ENCODE results near the gene PPM1H.
"Not testable (repeated sequence)": the region's sequence is repeated elsewhere in the genome, so short reads cannot be mapped to it uniquely, and the experiment has no call there.

PPM1H gene

DNA sequence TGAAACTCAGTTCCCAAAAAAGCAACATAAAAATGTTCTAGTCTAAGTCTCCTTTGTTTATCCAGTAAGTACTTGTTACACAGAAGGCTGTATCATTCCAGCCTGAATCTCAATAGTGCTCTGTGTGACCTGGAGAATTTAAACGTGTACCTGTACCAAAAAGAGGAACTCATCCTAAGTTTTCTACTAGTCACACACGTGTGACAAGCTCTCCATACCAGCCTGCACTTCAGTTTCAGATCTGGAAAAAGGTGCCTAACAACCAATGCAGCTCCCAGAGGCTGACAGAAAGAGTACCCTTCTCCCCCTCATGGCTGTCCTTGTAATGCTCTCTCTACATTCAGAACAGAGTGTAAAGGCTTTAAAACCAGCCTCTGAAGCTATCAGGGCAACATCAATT is 27.4 kb downstream of the PPM1H start:
- DNase-seq: no peak

DNA sequence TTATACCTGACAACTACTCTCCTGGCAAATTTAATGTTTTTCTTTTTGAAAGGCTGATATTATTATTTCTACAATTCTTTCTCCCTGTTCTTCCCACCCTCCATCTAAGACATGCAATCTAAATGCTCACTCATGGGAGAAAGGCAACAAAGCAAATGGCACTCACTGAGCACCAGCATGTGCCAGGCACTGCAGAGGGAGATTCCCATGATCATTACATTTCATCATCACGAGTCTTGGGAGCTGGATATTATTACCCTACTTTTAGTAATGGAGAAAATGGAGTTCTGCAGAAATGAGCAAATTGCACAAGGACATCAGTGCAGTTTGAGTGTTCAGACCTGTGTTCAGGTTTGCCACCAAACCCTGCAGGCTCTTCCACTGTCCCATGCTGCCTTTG is 27.9 kb downstream of the PPM1H start:
- DNase-seq: no peak

- no peak for DNase-seq
These were observed 31.8 kb downstream of the PPM1H start for GRCh38 chr12:62903151-62903550.

GRCh38 chr12:62900686-62901272 is 34.2 kb downstream of the PPM1H start:
- no peak for DNase-seq

- no peak for DNase-seq
These were observed 35.2 kb downstream of the PPM1H start for GRCh38 chr12:62899568-62900390.

- no peak for DNase-seq
These were observed 36.4 kb downstream of the PPM1H start for GRCh38 chr12:62898526-62898925.

GRCh38 chr12:62895351-62895877 is 39.5 kb downstream of the PPM1H start:
- DNase-seq: no peak

DNA sequence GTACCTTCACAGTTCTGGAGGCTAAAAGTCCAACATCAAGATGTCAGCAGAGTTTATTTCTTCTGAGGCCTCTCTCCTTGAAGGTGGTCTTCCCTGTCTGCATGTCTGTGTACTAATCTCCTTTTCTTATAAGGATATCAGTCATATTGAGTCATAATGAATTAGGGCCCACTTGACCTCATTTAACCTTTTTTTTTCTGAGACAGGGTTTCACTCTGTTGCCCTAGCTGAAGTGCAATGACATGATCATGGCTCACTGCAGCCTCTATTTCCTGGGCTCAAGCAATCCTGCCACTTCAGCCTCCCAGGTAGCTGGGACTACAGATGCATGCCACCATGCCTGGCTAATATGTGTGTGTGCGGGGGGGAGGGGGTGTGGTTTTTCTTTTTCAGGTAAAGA is 41.7 kb downstream of the PPM1H start:
- no peak for DNase-seq

DNA sequence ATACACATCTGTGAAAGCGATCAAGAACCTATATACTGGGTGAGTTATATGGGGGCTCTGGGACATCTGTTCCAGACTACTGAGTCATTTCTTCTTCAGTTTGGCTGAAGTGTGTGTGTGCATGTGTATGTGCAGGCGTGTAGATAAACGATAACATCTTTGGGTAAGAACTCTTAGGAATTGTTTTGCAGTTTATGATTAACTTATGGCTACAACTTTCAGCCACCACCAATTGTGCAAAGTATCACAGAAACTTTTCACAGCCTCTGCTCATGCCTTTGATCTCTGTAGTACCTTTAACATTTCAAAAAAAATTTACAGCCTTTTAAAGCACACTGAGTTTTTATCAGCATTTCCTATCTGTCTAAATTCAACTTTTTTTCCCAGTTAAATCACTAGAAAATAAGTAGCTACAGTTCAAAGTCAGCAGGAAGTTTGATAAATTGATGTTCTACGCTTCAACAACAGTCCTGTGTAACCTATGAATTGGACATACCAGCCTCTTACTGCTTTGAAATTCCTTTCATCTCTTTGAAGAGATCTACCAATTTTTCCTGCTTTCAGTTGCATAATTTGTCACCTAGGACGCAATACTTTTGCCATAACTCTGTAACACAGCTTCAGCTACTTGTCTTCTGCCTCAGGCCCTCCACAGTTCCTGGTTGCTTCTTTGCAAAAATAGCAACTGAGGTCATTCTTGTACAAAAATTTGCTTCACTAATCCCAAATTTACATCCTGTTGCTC is 43.0 kb downstream of the PPM1H start:
- DNase-seq: no peak

DNA sequence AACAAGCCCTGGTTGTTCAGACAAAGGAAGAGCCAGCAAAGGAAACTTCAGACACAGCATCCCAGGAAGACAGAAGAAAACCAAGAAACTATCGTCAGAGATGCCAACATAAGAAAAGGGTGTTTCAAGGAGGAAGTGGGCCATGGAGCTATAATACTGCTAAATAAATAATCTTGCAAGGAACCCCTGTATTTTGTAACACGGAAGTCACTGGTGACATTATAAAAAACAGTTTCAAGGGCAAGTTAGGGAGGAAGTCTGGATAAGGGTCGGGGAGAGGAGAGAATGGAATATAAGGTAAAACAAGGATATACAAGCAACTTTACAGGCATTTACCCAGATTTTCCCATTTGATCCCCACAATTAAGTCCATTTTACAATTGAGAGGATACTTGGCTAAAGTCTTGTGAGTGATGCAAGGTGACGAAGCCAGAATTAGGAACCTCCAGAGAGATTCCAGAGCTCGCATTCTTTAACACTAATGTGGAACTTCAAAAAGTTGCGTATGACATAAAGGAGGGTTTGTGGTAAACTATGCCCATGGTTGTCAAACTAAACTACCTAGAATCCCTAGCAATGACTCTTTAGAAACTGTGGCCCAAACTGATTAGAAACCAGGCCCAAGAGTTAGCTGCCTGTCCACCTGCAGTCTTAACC is 46.4 kb downstream of the PPM1H start:
- DNase-seq: no peak

DNA sequence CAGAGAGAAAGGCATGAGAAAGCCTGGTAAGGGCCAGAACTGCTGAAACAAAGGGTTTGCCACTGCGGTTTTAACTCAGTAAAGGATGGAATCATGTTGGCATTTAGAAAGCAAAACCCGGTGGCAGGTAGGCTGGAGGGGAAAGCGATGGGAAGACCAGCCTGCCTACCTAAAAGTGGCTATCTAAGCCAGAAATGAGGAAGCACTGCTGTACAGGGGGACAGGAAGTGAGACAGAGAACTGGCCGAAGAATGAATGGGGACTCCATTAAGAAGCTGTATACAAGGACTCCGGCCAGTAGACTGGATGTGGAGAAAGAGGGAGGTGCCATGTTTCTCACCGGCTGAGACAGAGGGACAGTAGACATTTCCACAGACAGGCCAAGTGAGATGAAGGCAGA is 48.2 kb downstream of the PPM1H start:
- DNase-seq: no peak

GRCh38 chr12:62885242-62885641 is 49.7 kb downstream of the PPM1H start:
- DNase-seq: no peak

DNA sequence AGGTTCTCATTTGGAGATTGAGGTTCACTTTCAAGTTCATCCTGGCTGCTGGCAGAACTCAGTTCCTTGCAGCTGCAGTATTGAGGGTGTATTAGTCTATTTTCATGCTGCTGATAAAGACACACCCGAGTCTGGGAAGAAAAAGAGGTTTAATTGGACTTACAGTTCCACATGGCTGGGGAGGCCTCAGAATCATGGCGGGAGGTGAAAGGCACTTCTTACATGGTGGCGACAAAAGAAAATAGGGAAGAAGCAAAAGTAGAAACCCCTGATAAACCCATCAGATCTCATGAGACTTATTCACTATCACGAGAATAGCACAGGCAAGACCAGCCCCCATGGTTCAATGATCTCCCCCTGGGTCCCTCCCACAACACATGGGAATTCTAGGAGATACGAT is 50.1 kb downstream of the PPM1H start:
- not testable (repeated sequence) for DNase-seq

DNA sequence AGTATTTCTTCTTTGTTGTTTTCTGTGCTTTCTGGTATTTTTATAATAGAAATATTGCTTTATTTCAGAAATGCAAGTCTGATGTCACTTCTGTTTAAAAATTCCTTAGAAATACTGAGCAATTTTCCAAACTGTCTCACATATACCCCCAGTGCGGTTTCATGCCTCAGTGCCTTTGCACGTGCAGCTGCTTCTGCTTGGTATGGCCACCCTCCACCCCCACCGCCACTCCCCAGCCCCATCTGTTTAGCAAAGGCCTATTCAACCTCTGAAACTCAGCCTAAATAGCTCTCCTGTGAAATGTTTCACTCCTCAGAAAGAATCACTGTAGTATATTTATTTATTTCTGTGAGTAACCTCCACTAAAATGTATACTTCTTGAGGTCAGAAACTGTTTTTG is 52.3 kb downstream of the PPM1H start:
- no peak for DNase-seq

- DNase-seq: no peak
These were observed 52.8 kb downstream of the PPM1H start for GRCh38 chr12:62882140-62882539.

DNA sequence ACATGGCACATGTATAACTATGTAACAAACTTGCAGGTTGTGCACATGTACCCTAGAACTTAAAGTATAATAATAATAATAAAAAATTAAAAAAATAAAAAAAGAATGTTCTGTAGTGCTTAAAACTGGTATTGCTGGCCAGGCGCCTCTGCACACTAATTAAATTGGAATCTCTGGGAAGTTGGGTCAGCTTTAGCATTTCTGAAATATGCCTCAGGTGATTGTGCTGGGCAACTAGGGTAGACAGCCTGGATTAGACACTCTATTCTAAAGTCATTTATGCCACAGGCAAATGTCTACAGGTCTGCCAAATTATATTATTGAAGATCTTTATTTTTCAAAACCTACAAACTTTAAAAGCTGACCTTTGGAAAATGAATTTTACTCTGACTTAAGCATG is 55.3 kb downstream of the PPM1H start:
- no peak for DNase-seq

GRCh38 chr12:62879228-62879627 is 55.7 kb downstream of the PPM1H start:
- not testable (repeated sequence) for DNase-seq

- no peak for DNase-seq
These were observed 56.7 kb downstream of the PPM1H start for GRCh38 chr12:62878211-62878610.

GRCh38 chr12:62876938-62877548 is 57.9 kb downstream of the PPM1H start:
- DNase-seq: no peak

DNA sequence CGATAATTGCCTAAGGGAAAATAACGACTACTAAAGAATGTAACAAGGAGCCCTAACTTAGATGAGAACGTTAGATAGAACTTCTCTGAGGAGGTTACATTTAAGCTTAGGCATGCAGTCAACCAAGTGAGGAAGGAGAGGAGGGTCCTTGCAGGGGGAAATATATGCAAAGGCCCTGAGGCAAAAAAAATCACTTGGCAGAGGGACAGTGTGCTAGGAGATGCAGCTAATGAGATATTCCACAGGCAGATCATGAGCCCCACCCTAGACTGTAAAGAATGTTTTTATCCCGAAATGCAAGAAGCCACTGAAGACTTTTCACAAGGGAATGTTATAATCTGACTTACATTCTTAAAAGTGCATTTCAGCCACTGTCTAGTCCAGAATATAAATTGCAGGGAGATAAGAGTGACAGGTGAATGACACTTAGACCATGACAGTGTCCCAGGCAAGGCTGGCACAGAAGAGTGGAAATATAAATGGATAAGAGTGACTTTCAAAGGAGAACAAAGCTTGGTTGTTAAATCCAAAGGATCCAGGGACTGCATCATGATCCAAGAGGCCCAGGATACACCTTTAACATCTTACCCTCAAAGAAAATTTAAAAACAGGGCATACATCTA is 61.0 kb downstream of the PPM1H start:
- no peak for DNase-seq

GRCh38 chr12:62873116-62873825 is 61.7 kb downstream of the PPM1H start:
- DNase-seq: no peak

GRCh38 chr12:62868820-62869219 is 66.1 kb downstream of the PPM1H start:
- no peak for DNase-seq

Data from stimulated activated CD4-positive, alpha-beta T cell treated with anti-CD3 and anti-CD28 coated beads, Interleukin-12 subunit alpha, Interleukin-12 subunit beta, amount 100 ng/mL, for 4 hours (primary cell).